HUDEP-2 (cell line): ENCODE results near the gene MAP3K6.

Experiments
- DNase-seq, 76 experiments: peaks; one replicate each; lab custom pipeline; 2025; ENCODE audit not compliant: unreplicated experiment in 76 of 76; lab: John Stamatoyannopoulos, UW

MAP3K6 gene

DNA sequence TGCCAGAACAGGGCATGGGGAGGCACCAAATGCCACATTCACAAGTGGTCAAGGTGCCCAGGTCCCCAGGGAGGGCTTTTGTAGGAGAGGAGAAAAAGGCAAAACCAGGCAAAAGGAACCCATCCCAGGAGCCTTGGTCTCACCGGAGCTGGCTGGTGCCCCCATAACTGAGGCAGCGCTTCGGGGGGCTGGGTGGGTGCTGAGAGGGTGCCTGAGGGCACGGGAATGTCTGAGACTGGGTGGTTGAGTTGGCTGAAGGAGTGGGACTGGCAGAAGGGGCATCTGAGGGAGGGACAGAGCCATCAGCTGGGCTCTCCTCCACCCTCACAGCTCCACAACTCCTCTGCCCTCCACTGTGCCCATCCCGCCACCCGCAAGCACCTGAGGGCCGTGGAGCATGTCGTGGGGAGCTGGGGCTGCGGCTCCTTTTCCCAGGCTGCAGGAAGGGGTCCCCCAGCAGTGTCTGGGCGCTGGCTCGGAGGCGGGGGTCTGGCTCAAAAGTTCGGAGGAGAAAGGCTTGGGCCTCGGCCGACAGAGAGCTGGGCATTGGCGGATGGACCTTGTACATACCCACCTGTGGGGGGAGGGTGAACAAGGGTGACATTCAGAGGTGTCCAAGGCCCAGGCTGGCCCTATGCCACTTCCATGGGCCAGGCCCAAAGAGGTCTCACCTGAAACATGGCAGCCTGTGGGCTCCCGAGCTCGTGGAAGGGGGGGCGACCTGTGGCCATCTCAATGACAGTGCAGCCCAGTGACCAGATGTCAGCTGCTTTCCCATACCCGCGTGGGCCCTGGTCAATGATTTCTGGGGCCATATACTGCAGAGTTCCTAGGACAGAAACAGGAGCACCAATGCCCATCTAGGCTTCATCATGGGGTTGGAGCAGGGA is 8.5 kb downstream of the MAP3K6 start:
- no peak for DNase-seq

DNA sequence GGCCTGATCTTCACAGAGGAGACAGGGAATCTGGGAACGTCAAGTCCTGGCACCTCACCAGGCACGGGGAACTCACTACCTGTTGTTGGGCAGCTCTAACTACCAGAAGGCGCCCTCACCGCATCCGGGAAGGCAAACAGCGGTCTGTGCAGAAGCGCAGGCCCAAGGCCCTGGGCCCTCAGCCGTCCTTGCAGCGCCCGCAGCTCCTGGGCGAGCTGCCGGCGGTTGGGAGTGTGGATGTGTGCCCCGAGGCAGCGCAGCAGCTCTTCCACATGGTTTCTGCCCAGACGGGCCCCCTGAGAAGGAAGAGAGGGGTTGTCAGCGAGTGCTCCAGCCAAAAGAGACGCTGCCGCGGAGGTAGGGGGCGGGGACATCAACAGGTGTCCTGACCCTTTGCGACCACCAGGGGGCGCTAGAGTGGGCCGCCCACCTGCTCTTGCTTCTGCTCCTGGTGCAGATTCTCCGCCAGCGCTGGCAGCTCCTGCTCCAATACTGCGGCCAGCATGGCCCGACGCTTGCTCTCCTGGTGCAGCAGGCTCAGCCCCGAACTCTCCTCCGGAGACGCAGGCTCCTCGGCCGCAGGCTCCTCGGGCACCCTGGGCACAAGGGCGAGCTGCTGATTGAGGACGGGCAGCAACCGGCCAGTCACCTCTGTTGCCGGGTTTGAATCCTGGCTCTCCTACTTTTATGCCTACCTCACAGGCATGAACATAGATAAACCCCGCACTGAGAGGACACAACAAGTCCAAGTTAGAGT is 9.3 kb downstream of the MAP3K6 start:
- DNase-seq = peak in 59 of 76 experiments; percentile 15 to 80 (median 51)

DNA sequence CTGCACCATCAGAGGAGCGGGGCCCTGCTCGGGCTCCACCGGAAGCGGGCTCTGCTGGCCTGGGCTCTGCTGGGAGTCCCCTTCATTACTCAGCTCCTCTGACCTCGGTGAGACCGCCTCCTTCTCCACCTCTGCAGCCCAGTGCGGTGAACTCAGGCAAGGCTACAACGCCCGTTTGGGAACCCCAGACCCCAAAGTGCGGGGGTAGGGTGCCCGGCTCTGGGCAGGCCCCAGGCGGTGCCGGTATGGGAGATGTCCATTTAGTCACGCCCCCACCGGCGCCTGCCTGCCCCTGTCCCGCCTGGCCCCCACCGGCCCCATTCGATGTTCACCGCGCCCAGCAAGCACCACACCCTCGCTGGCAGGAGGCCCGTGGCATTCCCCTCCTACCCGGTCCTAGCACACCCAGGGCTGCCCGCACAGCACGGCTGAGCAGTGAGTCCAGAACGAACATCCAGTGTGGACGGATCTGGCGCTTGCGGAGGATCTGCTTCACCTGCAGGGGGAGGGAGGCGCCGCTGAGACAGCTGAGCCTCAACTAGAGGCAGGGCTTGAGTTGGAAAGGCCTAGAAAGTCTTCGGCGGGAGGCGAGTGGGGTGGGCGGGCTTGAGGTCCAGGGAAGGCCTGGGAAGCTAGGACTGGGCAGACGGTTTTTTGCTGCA is 10.0 kb downstream of the MAP3K6 start:
- DNase-seq = peak in 74 of 76 experiments; percentile 26 to 92 (median 78)

DNA sequence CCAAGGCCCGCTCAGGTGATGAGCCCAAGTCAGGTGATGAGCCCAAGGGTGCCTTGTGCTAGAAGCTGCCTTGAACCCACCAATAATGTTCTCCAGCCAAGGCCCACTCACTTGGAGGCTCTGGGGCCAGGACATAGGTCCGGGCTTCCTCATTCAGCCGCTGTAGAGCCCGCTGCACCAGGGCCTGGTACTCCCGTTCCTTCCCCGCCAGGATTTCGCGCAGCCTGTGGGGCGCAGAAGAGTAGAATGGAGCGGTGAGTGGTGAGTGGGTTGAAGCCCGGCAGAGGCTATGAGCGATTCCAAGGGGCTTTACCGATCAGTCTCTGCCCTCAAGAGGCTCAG is 10.5 kb downstream of the MAP3K6 start:
- DNase-seq = no peak

DNA sequence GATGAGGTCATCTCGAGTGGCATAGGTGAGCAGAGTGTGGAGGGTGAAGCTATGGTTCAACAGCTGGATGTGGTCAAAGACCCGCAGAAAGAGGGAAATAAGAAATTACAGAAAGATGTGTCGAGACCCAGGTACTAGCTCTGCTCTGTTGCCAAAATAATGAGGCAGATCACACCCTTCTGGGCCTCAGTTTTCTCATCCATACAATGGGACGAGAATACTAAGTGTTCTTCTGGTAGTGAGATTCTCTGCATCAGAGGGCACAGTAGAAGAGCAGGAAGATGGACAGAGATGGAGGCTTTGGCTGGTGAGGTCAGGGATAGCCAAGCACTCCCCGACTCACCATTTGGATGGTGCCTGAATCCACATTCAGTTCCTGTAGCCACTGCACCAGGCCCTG is 11.1 kb downstream of the MAP3K6 start:
- DNase-seq = no peak

DNA sequence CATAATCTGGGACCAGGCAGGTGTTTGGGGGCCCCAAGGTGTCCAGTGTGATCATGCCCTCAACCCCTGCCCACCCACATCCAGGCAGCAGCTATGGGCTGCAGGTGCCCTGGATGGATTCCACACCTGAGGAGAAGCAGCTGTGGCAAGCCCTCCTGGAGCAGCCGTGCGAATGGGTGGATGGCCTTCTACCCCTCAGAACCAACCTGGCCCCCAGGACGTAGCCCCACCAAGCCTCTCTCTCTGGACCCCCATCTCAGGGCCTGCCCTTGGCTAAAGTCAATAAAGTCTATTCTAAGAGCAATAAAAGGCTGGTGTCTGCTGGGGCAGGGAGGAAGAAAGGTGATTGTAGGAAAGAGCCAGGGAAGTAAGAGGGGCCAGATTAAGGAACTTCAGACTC is 13.1 kb downstream of the MAP3K6 start:
- no peak for DNase-seq

DNA sequence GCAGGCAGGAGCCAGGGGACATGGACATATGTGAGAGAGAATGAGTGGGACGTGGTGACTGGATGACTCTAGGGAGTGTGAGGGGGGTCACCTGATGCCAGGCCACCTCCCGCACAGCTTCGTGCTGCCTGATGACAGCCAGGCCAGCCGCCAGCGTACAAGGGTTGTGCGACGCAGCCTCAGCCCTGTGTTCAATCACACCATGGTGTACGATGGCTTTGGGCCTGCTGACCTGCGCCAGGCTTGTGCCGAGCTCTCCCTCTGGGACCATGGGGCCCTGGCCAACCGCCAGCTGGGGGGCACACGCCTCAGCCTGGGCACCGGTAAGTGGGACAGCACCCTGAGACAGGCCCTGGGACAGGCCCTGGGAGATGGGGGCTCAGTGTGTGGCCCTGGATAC is 13.6 kb downstream of the MAP3K6 start:
- DNase-seq = no peak

DNA sequence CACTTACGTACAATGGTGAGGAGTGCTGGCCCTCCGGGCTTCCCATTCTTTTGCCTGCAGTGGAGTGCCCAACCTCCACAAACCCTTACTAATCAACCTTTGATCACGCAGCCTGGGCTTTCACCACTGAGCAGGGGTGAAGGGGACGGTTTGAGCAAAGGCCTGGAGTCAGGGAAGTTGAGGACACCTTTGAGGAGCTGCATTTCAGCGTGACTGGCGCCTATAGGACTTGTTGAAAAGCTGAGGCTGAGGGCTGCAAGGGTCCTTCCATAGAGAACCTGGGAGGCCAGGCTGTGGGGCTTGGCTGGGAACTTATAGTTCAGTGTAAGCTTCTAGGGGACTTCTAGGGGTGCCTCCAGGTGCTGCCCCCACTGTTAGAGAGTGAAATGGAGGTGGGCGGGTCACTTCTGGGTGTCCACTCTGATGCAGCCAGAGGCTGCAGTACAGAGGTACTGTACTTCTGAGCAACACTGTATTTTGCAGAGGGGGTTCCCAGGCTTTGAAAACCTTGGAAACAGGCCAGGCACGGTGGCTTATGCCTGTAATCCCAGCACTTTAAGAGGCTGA is 15.1 kb downstream of the MAP3K6 start:
- DNase-seq = no peak

DNA sequence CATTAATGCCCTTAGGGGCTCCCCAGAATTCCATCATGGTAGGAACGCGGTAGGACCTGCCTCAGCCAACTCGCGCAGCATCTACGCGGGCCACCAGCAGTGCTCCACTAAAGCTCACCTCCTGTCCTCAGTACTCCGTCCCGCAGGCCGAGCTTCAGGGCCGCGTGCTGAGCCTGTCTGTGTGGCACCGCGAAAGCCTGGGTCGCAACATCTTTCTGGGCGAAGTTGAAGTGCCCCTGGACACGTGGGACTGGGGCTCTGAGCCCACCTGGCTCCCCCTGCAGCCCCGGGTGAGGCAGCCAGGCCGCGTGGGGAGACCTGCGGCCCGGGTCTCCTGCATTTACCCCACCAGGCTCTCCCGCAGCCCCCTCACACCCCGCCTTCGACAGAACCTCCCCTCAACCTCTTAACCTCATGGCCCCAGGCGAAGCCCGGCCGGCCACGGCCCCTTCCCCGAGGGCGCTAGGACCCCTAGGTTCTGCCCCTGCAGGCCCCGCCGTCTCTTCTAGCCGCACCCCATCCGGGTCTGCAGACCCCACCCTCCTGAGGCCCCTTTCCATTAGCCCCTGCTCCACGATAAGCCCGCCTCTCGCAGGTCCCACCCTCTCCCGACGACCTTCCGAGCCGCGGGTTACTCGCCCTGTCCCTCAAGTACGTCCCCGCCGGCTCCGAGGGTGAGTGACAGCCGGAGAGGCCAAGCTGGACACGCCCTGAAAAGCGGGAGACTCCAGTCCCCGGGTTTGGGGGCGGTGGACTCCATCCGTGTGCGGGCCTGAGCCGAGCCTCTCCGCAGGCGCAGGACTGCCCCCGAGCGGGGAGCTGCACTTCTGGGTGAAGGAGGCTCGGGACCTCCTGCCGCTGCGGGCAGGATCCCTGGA is 15.9 kb downstream of the MAP3K6 start:
- no peak for DNase-seq

DNA sequence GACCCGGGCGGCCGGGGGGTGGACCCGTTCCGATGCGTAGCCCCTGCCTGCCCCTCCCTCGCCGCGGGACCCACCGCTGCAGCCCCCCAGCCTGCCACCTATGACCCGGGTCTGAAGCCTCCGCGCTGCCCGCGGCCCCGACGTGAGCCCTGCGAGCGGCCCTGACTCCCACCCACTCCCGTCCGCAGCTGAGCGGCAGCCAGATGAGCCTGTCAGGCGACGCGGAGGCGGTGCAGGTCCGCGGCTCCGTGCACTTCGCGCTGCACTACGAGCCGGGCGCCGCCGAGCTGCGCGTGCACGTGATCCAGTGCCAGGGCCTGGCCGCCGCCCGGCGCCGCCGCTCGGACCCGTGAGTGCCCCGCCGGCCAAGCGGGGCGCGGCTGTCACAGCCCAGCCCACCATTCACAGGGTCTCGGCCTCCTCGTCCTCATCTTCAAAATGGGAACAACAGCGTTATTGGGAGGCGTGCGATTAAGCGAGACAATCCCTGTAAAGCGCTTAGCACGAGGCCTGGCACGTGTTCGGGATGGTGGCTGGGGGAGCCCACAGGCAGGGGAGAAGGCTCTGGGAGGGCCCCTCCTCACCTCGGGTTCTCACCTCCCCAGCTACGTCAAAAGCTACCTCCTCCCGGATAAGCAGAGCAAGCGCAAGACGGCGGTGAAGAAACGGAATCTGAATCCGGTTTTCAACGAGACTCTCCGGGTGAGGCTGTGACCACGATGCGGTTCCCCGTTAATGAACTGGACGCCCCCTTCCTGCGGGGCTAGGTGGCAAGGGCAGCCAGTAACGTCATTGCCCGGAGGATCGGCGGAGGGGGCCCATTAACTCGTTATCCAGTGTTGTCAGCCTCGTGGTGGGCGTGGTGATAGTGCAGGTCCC is 16.7 kb downstream of the MAP3K6 start:
- DNase-seq = no peak

DNA sequence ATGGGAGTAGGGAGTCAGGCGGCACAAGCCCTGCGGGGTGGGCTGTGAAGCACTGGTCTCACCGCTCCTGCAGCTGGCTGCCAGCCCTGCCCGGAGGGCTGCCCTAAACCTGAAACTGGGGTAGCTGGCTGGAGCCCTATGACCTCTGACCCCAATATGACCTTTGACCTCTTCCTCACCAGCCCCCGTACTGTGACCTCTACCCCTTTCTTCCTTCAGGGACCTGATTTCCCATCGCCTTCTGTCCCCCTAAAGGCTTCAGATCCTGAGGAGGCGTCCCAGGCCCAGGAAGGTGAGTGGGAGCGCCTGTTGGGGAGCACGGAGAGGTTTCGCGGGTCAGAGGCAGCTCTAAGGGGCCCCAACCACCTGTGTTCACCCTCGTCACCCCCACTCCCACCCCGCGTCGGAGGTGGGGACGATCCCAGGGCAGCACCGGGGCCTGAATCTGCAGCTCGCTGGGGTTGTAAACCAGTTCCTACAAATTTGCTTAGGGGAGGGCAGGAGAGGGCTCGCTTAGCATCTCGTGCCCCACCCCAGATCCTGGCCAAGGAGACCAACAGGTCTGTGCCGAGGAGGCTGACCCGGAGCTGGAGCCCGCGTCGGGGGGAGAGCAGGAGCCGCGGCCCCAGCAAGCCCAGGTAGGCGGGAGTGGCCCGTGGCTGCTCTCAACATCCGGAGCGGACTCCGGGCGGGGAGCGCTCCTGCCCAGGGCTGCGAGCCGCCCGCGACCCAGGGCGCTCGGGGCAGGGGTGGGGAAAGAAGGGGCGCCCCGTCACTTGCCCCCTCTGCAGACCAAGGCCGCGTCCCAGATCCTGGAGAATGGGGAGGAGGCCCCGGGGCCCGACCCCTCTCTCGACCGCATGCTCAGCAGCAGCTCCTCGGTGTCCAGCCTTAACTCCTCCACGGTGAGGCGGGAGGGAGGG is 17.6 kb downstream of the MAP3K6 start:
- DNase-seq = no peak

DNA sequence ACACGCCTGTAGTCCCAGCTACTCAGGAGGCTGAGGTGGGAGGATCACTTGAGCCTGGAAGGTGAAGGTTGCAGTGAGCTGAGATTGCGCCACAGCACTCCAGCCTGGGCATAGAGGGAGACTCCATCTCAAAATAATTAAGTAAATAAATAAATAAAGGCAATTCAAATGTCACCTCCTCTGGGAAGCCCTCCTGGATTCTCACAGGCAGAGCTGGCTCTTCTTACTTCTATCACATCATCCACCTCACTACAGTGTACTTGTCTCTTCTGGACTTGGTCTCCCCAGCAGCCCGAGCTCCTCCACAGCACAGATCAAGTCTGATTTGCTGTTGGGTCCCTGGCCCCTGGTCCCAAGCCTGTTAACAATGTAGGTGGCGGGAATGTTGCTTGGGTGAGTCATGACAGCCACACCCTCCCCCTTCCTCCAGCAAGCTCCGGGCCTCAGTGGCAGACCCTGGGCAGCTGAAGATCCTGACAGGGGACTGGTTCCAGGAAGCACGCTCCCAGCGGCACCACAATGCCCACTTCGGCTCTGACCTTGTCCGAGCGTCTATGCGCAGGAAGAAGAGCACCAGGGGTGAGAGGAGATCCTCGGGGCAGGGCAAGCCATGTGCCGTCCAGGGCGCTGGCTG is 19.7 kb downstream of the MAP3K6 start:
- DNase-seq = peak in 1 of 76 experiments; percentile 5

DNA sequence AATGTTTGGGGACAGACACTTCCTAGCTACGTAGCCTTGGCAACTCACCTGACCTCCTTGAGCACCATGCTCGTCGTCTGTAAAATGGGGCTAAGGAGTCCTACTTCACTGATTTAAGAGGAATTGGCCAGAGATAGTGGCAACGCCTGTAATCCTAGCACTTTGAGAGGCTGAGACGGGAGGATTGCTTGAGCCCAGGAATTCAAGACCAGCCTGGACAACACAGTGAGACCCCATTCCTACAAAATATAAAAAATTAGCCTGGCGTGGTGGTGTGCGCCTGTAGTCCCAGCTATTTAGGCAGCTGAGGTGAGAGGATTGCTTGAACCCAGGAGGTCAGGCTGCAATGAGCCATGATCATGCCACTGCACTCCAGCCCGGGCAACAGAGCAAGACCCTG is 20.4 kb downstream of the MAP3K6 start:
- DNase-seq = no peak

DNA sequence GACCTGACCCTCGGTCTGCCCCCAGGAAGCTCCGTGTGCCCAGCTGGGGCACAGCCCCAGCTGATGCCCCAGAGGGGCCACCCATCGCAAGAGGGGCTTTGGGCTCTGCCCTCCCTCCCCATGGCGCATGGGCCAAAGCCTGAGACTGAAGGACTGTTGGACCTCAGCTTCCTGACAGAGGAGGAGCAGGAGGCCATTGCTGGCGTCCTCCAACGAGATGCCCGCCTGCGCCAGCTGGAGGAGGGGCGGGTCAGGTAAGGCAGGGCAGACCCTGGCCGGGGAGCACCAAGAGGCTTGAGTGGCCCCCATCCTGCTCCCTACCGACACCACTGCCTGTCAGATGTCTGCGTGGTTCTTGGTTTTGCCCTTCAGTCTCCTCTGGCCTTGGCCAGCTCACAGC is 21.5 kb downstream of the MAP3K6 start:
- DNase-seq = no peak

DNA sequence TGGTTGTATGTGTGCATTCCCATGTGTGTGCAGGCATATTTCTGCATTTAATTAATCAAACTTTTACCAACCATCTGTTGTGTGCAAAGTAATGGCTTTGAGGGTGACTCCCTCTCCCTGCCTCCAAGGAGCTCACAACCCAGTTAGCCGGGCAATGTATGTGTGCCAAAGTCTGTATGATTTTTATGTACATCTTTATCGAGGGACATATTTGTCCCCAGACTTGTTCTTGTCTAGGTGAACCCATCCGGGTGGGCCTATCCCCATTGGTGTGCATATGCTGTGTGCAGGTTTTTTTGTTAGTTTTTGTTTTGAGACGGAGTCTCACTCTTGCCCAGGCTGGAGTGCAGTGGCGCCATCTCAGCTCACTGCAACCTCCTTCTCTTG is 23.1 kb downstream of the MAP3K6 start:
- DNase-seq = peak in 1 of 76 experiments; percentile 29

DNA sequence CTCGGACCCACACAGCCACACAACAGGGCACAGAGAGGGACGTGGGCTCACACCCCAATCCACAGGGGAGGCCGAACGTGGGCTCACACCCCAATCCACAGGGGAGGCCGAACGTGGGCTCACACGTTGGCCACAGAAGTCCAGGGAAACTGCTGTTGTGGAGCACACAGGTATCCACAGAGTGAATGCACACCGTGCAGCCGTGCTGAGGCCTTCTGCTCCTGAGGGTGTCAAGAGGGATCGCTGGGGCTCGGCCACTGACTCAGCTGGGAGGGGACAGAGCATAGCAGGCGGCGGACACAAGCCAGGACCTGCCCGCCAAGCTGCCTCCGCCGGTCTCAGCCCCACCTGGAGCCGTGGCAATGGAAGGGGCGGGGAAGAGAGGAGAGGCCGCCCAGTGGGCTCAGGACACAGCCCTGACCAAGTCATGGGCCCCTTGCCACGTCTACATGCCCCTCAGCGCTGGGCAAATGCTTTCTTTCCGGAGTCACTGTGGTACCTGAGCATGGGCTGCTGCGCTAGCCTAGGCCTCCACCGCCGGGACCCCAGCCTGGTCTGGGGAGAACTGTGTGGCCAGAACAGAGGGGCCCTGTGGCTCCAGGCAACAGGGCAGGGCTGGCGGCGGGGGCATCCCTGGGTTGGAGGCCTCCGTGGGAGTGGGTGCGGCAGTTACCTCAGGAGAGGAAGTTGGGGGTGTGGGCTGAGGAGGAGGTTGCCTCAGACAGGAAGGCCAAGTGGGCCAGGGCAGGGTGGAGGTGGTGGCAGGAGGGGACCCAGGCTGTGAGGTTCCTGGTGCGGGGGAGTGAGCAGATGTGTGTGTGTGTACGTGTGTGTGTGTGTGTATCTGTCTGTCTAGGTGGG is 23.8 kb downstream of the MAP3K6 start:
- DNase-seq = peak in 39 of 76 experiments; percentile 10 to 74 (median 41)

DNA sequence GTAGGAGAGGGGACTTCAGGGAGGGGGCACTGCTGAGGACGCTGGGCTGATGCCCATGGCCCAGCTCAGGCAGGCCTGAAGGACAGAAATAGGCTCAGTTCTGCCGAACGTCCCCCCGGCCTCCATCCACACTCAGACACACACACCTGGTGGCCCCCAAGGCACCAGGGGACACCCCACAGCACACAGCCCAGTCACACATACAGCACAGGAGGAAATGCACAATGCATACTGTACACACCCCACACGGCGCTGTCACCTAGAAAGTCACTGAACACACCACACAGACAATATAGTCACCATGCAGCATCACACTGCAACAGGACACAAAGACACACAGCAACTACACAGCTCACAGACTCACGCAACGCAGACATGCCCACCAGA is 24.4 kb downstream of the MAP3K6 start:
- DNase-seq = peak in 1 of 76 experiments; percentile 10
